HG03521 (cell line): Measurements from ENCODE around the gene EME1.

Experiments used
- ATAC-seq: cut with Tn5 transposase; IDR thresholded peaks from one replicate; pipeline ENCODE4 v1.9.1; 2021; ENCODE audit warnings: mild to moderate bottlenecking, moderate library complexity; ENCODE audit not compliant: unreplicated experiment

Gene EME1

GRCh38 chr17:50361561-50362480, 11.2 kb upstream of the EME1 start:
- ATAC-seq: peak; percentile 55

DNA sequence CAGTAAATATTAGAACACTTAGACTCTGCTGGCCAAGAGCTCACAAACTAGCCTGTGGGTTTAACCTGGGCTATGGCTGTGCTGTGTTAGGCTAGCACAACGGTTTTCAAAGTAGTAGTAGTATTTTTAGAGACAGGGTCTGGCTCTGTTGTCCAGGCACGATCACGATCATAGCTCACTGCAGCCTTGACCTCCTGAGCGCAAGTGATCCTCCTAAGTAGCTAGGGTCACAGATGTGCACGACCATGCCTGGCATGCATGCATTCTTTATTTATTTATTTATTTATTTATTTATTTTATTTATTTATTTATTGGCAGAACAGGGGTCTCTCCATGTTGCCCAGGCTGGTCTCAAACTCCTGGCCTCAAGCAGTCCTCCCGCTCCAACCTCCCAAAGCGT, 10.4 kb upstream of the EME1 start:
- ATAC-seq: no peak

DNA sequence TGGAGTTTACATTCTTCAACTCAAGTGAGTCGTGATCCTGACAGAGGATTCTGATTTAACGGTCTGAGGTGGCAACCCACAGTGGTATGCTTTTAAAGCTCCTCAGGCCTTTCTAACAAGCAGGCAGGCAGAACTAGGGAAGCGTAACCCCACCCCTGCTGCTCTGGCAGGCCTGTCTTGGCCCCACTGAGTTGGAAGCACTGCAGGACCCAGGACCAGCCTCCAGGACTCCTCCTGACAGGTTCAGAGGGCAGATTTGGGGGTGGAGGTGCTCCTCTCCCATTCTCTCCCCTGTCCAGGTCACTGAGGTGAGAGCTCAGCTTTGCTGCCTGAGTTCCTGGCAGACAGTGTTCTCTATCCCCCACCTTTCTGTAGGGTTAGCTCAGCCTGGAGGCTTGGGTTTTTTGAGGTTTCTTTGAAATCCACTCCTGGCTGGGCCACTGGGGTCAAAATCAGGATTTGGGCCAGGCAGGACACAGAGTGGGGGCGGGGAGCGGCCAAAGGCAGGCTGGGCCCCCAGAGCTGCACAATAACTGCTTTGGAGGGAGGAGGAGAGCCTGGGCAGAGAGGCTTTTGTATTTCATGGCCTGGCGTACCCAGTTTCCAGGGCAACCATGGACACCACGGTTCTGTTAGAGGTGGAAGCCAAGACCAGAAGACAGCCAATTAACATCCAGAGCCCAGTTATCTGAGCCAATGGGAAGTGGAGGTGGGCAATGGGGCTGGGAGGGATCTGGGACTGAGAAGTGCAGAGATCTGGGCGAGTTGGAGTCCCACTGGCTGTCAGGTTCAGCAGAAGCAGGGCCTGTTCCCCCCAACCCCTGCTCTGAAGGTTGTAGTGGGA, 9.6 kb upstream of the EME1 start:
- ATAC-seq: no peak

- ATAC-seq: no peak
Measured at GRCh38 chr17:50364061-50364458, 9.0 kb upstream of the EME1 start.

GRCh38 chr17:50364715-50365114, 8.3 kb upstream of the EME1 start:
- ATAC-seq: no peak

DNA sequence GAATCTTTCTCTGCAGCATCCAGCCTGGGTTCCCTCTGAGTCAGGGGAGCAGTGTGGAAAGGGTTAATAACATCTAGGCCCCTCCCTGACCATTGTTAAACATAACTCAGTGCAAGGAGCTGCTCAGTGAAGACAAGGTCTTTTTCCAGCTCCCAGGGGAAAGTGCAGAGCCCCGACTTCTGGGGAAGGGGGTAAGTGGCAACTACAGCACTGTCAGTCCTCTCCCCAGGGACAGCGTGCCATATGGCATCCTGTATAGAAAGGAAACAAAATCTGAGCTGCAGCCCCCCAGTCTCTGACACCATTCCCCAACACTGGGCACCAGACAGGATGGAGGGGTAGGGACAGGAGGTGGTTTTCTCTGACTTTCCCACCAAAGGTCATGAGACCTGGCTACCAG, 7.9 kb upstream of the EME1 start:
- no peak for ATAC-seq

- ATAC-seq: no peak
Measured at GRCh38 chr17:50365649-50366393, 7.2 kb upstream of the EME1 start.

GRCh38 chr17:50367401-50367800, 5.6 kb upstream of the EME1 start:
- no peak for ATAC-seq

GRCh38 chr17:50370052-50370451, 3.0 kb upstream of the EME1 start:
- ATAC-seq: no peak

DNA sequence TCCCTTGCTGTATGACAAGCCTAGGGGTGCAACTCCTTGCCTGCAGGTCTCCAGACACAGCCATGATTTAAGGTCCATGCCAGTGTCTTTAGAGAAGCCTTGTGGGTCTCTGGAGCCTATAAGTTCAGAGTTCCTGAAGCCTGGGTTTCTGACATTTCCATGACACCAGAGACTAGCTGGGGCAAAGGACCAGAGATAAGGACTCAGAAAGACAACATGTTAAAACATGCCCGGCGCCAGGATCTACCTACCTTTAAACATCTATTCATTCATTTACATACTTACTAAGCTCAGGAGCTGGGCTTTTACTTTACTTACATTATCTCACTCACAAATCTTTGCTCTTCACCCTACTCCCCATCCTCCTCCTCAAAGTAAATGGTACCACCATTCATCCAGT, 1.5 kb upstream of the EME1 start:
- no peak for ATAC-seq

GRCh38 chr17:50372222-50372757, 739 bp upstream of the EME1 start:
- no peak for ATAC-seq

DNA sequence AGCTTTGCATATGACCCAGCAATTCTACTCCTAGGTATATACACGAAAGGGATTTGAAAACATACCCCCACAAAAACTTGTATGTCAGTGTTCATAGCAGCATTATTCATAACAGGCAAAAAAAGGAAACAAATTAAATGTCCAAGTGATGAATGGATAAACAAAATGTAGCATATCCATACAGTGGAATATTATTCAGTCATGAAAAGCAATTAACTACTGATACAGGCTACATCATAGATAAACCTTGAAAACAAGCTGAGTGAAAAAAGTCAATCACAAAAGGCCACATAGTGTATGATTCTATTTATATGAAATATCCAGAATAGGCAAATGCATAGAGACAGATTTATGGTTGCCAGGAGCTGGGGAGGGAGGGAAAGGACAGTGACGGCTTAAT, 676 bp downstream of the EME1 start:
- no peak for ATAC-seq

- ATAC-seq: no peak
Measured at GRCh38 chr17:50375858-50376538, 3.0 kb downstream of the EME1 start.

DNA sequence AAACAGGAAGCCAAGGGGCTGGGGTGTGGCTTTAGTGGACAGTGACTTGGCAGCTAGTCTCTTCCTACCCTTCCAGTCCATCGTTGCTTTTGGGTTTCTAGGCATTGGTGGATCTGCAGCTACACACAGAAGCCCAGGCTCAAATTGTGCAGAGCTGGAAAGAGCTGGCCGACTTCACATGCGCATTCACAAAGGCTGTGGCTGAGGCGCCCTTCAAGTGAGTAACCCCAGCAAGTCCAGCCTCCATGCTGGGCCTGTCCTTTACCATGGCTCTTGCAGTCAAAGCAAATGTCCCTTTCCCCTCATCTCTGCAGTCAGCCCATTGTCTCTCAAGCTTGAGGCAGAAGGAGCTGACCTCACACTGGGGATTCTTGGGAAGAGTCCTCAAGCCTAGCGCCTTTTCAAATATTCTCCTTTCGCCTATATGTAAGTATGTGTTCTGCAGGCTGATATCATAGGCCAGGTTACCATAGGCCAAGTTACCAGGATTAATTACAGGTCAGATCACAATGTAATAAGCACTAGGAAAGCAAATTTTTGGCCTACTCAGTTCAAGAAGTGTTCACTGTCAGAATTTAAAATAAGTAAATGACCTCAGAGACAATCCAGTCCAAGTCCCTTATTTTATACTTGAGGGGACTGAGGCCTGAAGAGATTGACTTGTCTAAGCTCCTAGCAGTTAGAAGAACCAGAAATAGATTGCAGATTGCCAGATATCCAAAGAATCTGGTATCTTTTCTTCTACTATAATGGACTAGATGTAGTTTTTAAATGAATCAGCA, 6.5 kb downstream of the EME1 start:
- ATAC-seq: no peak

- ATAC-seq: no peak
Measured at GRCh38 chr17:50380369-50381259, 7.6 kb downstream of the EME1 start.

- ATAC-seq: no peak
Measured at GRCh38 chr17:50381260-50381815, 8.3 kb downstream of the EME1 start.

DNA sequence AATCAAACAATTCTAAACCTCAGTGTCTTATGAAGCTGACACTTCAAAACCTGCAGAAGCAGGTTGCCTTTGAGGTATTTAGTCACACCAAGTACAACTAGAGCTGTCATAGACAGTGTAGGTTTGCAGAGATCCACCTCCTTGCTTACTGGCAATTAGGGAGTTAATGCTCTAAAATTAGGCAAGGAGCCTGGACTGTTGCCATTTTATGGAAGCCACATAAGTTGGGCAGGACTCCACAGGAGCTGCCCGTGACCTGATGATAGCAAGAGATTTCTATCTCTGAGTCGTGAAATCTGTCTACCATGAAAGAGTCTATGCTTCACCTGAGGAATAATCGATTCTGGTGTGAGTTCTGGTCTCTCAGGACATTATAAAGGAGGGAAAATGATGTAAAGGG, 8.9 kb downstream of the EME1 start:
- ATAC-seq: no peak

GRCh38 chr17:50382931-50383330, 9.9 kb downstream of the EME1 start:
- no peak for ATAC-seq
